ENCODE data around the gene GALNT1. TPM values are rescaled to one million over a fixed set of nuclear protein-coding genes. Genes with fewer than 3 reads are reported as not detected.

The GALNT1 gene
- total RNA-seq, 1 donor from 2014 or later: 65.3 TPM

GRCh38 chr18:35625232-35625631, 43.7 kb downstream of the GALNT1 start:
- Mint-ChIP-seq H3K27ac (ENCODE audit: unreplicated experiment) (no peak overlapping the region), H3K4me1 (ENCODE audit: low read depth, unreplicated experiment) (peaks cover 3% of the 10 kb centered on the region), H3K36me3 (ENCODE audit: unreplicated experiment) (peaks cover 16% of the 10 kb centered on the region), H3K4me3 (ENCODE audit: unreplicated experiment) (no peak overlapping the region), H3K9me3 (ENCODE audit: unreplicated experiment) (peaks cover 16% of the 10 kb centered on the region), H3K27me3 (ENCODE audit: unreplicated experiment) (peaks cover 2% of the 10 kb centered on the region)
- TF ChIP-seq CTCF (IDR thresholded peaks at IDR 0.05; ENCODE audit: partially characterized antibody, unreplicated experiment): no peak
- DNase-seq: no peak

GRCh38 chr18:35633761-35634160, 52.2 kb downstream of the GALNT1 start:
- Mint-ChIP-seq H3K4me1 (ENCODE audit: low read depth, unreplicated experiment) (no peaks in the 10 kb centered on the region), H3K27ac (ENCODE audit: unreplicated experiment) (no peak overlapping the region), H3K9me3 (ENCODE audit: unreplicated experiment) (peaks cover 12% of the 10 kb centered on the region), H3K27me3 (ENCODE audit: unreplicated experiment) (peaks cover 2% of the 10 kb centered on the region), H3K36me3 (ENCODE audit: unreplicated experiment) (peaks cover 11% of the 10 kb centered on the region), H3K4me3 (ENCODE audit: unreplicated experiment) (no peak overlapping the region)
- no peak for TF ChIP-seq CTCF (IDR thresholded peaks at IDR 0.05; ENCODE audit: partially characterized antibody, unreplicated experiment)
- DNase-seq: no peak

GRCh38 chr18:35634323-35634722, 52.8 kb downstream of the GALNT1 start:
- Mint-ChIP-seq H3K4me1 (ENCODE audit: low read depth, unreplicated experiment) (no peaks in the 10 kb centered on the region), H3K27me3 (ENCODE audit: unreplicated experiment) (peaks cover 2% of the 10 kb centered on the region), H3K27ac (ENCODE audit: unreplicated experiment) (no peak overlapping the region), H3K36me3 (ENCODE audit: unreplicated experiment) (peaks cover 11% of the 10 kb centered on the region), H3K4me3 (ENCODE audit: unreplicated experiment) (no peak overlapping the region), H3K9me3 (ENCODE audit: unreplicated experiment) (peaks cover 8% of the 10 kb centered on the region)
- TF ChIP-seq CTCF (IDR thresholded peaks at IDR 0.05; ENCODE audit: partially characterized antibody, unreplicated experiment): no peak
- no peak for DNase-seq

- H3K4me3 Mint-ChIP-seq (ENCODE audit: unreplicated experiment): no peak overlapping the region
- peaks cover 10% of the 10 kb centered on the region for H3K36me3 Mint-ChIP-seq (ENCODE audit: unreplicated experiment)
Measured at GRCh38 chr18:35635170-35635569, 53.6 kb downstream of the GALNT1 start.

GRCh38 chr18:35637227-35637626, 55.7 kb downstream of the GALNT1 start:
- Mint-ChIP-seq H3K36me3 (ENCODE audit: unreplicated experiment) (peaks cover 7% of the 10 kb centered on the region), H3K4me3 (ENCODE audit: unreplicated experiment) (no peak overlapping the region), H3K4me1 (ENCODE audit: low read depth, unreplicated experiment) (no peaks in the 10 kb centered on the region), H3K27ac (ENCODE audit: unreplicated experiment) (no peak overlapping the region), H3K27me3 (ENCODE audit: unreplicated experiment) (no peaks in the 10 kb centered on the region), H3K9me3 (ENCODE audit: unreplicated experiment) (no peaks in the 10 kb centered on the region)
- TF ChIP-seq CTCF (IDR thresholded peaks at IDR 0.05; ENCODE audit: partially characterized antibody, unreplicated experiment): no peak
- DNase-seq: no peak

More at GRCh38 chr18:35635170-35635569, 53.6 kb downstream of the GALNT1 start:
- DNase-seq: no peak
- Mint-ChIP-seq H3K4me1 (ENCODE audit: low read depth, unreplicated experiment) (no peaks in the 10 kb centered on the region), H3K9me3 (ENCODE audit: unreplicated experiment) (peaks cover 4% of the 10 kb centered on the region), H3K27me3 (ENCODE audit: unreplicated experiment) (peaks cover under 1% of the 10 kb centered on the region), H3K27ac (ENCODE audit: unreplicated experiment) (no peak overlapping the region)
- TF ChIP-seq CTCF (IDR thresholded peaks at IDR 0.05; ENCODE audit: partially characterized antibody, unreplicated experiment): no peak

Measured in glutamatergic neuron (in vitro differentiated cells).